Body of pancreas (tissue), 4 donors: ENCODE data around the gene NOS3.

Source experiments
- POLR2A ChIP-seq, 3 donors: fragments of 450-650 bp; IDR thresholded peaks; one replicate each; pipeline ENCODE4 v1.6.1; 2016; ENCODE audit warnings: antibody characterized with exemption in 3 of 3, mild to moderate bottlenecking in 2 of 3
- TF ChIP-seq, protein P1 (sequence below), 7 experiments: fragments of 450-650 bp in 4 of 7; fragments of 200-600 bp in 3 of 7; sonication (generic) in 3 of 7; IDR thresholded peaks; one replicate each; pipeline ENCODE4 v1.5.1; 2016 to 2019; ENCODE audit warnings: antibody characterized with exemption in 7 of 7

GRCh38 chr7:150947241-150947745 lies 43.5 kb upstream of the NOS3 start:
- TF ChIP-seq POLR2A (IDR thresholded peaks at IDR 0.05): no peak
- TF ChIP-seq, protein P1, sequence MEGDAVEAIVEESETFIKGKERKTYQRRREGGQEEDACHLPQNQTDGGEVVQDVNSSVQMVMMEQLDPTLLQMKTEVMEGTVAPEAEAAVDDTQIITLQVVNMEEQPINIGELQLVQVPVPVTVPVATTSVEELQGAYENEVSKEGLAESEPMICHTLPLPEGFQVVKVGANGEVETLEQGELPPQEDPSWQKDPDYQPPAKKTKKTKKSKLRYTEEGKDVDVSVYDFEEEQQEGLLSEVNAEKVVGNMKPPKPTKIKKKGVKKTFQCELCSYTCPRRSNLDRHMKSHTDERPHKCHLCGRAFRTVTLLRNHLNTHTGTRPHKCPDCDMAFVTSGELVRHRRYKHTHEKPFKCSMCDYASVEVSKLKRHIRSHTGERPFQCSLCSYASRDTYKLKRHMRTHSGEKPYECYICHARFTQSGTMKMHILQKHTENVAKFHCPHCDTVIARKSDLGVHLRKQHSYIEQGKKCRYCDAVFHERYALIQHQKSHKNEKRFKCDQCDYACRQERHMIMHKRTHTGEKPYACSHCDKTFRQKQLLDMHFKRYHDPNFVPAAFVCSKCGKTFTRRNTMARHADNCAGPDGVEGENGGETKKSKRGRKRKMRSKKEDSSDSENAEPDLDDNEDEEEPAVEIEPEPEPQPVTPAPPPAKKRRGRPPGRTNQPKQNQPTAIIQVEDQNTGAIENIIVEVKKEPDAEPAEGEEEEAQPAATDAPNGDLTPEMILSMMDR (IDR thresholded peaks at IDR 0.05): no peak
